Stimulated activated CD4-positive, alpha-beta T cell treated with anti-CD3 and anti-CD28 coated beads, Interleukin-1b, Interleukin-23, amount 100 ng/mL, for 1 hour (primary cell): ENCODE data around the gene ERAP2.

Experiments used
- DNase-seq, 2 donors: peaks; one replicate each; pipeline ENCODE4 v3.0.0-alpha.2; 2020; ENCODE audit warnings: low read depth in 2 of 2

ERAP2 gene

GRCh38 chr5:96966801-96967200 lies 90.5 kb downstream of the ERAP2 start:
- no peak for DNase-seq

- no peak for DNase-seq
These were observed 91.1 kb downstream of the ERAP2 start for GRCh38 chr5:96967400-96967799.

GRCh38 chr5:96968074-96968473 lies 91.8 kb downstream of the ERAP2 start:
- no peak for DNase-seq

GRCh38 chr5:96968614-96969013 lies 92.3 kb downstream of the ERAP2 start:
- DNase-seq: no peak
